HG03442 (cell line): ENCODE results near the gene C1QTNF5.

ENCODE experiments used
- ATAC-seq: cut with Tn5 transposase; IDR thresholded peaks from one replicate; pipeline ENCODE4 v1.9.1; 2021; ENCODE audit warnings: mild to moderate bottlenecking, moderate library complexity; ENCODE audit not compliant: unreplicated experiment

Gene C1QTNF5

DNA sequence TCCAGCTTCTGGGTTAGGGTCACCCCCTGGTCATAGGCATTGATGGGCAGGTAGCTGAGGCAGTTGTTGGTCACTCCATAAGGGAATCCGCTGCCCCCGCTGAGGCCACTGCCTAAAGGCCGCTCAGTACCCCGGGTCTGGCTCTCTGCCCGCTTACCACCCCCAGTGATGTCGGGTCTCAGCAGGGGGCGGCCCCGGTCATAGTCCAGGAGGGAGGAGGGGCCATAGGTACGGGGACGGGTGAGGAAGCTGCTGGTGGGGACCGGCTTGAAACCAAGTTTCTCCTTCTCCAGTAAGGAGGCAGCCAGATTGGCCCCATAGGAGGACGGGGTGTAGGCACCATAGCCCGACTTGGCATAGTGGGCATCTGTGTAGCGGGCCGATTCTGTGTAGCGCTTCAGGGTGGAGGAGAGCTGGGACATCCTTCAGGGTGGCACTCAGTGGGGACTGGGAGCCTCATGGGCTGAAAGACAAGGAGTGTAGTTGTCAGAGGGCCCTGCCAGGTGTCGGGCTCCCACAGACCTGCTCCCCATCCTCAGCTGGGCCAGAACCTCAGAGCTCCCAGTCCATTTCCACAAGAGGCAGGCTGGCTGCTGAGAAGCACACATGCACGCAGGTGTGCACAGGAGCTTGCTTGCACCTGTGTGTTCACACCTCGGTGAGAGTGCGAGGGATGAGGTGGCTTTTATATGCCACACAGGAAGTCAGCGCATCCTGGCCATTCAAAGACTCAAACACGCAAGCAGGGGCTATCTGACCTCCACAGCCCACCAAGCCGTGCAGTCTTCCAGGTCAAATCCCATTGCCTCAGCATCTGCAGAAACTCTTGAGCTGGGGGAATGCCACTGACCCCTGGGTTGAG is 32.6 kb upstream of the C1QTNF5 start:
- ATAC-seq = no peak

DNA sequence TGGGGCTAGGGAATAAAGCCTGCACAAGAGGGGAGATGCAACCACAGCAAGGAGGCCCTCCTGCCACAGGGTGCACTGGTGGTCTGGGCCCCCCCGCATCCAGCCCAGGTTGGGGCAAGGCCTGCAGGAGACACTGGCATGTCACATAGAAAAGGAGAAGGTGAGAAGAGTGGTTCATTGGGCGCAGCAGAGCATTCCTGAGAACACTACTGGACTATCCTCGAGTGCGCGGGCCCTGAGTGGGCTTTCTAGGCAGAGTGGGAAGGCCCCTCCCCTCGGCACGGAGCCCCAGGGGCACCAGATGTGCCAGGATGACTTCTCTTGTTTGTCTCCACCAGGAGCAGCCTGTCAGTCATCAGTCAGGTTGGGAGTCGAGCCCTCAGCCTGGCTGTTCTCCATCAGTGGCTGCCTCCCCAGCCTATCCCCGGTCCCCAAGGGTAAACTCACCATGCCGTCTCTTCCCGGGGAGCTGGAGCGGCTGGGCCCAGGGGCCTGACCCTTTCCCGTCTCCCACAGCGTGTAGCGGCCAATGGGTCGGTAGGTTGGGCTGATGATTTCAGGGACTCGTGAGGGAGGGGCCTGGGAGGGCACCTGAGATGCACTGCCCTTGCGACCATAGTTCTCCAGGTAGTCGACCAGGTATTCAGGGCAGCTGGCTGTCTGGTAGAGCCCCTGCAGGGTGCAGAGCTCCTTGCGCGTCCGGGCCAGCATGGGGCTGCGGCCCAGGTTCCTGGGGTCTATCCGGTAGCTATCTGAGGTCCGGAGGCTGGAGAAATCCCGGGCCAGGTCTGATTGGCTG is 31.8 kb upstream of the C1QTNF5 start:
- ATAC-seq = no peak

DNA sequence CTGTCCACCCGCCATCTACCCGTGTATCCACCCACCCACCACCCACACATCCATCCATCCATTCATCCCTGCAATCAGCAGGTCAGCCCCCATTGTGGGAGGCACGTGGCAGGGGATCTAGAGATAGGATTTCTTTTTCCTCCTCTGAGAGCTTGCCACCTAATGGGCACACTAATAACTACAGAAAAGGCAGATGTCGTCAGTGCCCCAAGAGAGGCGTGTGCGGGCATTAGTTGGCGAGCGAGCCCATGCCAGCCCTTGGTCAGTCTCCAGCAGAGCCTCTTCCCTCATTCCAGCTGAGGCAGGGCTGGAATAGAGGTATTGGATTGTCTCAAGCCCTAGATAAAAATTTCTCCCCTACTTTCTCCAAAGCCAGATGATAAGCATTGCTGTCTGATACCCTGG is 31.1 kb upstream of the C1QTNF5 start:
- no peak for ATAC-seq

DNA sequence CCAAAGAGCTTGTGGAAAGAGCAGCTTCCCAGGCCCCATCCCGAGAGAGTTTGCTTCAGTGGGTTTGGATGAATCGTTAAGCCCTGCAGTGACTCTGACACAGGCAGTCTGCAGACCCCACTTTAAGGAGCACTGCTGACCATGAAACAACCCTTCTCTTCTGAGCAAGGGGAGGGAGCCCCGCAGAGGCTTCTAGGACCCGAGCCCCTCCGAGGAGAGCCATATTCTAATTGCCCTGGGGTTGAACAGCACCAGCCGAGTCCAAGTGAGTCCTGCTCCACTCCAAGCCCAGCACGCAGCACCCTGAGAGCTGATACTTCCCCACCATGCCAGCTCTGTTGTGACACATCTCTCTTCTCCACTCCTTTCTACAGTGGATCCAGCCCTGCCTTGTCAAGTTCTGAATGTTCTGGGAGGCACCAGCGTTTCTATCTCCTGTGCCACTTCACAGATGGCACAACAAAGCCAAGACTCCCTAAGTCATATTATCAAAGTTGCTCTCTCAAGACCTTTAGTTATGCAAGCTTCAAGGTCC is 30.5 kb upstream of the C1QTNF5 start:
- ATAC-seq = no peak

DNA sequence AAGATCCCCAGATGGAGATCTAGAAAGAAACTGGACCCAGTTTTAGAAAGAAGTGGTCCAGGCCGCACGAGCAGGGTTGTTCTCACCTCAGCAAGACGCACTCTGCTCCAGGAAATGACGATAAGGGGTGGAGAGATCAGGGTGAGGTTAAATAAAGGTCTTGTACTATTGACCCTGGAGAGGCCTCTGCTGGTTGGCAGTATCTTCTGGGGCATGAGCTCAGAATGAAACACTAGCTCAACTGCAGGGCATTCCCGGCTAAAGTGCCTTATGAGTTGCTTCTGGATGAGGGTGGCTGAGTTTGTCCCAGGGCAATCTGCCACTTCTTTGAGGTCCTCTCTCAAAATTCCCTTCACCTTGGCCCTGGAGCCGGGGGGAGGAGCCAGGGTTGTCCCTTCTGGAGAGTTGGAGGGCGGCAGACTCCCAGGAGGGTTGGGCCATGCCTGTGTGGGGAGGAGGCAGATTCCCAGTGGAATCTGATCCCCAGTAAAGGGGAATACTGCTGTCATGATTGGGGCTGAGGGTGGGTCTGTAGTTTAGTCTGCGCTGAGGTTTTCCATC is 29.9 kb upstream of the C1QTNF5 start:
- ATAC-seq = no peak

DNA sequence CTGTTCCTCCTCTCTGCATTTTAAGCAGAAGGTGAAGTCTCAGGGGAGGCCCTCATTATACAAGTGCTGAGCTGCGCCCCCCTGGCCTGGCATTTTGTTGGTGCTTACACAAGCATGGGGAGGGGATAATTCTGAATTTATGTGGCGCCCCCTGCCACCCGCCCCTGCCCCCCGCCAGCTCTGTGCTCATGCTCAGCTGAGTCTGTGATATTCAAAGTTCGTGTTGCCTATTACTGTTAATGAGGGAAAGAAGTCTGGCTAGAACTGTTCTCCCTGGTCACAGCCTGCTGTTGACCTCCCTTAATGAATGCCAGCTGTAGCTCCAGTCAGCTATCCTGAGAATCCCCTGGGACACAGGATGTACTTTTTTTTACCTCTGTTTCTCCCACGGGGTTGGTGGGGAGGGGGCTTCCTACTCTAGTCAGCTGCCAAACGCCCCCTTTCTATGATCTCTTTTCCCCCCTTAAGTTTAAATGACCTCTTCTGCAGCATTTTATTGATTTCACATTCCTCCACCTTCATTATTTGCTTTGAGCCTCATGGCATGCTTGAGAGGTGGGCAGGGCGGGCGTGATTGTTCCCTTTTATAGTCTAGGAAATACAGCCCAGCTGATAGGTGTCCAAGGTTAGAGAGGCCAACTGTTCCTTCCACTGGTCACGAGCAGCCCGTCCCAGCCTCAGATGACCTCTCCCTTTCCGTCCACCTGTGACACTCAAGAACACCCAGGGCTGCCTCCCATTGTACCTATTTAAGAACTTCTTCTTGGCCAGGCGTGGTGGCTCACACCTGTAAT is 28.6 kb upstream of the C1QTNF5 start:
- no peak for ATAC-seq

DNA sequence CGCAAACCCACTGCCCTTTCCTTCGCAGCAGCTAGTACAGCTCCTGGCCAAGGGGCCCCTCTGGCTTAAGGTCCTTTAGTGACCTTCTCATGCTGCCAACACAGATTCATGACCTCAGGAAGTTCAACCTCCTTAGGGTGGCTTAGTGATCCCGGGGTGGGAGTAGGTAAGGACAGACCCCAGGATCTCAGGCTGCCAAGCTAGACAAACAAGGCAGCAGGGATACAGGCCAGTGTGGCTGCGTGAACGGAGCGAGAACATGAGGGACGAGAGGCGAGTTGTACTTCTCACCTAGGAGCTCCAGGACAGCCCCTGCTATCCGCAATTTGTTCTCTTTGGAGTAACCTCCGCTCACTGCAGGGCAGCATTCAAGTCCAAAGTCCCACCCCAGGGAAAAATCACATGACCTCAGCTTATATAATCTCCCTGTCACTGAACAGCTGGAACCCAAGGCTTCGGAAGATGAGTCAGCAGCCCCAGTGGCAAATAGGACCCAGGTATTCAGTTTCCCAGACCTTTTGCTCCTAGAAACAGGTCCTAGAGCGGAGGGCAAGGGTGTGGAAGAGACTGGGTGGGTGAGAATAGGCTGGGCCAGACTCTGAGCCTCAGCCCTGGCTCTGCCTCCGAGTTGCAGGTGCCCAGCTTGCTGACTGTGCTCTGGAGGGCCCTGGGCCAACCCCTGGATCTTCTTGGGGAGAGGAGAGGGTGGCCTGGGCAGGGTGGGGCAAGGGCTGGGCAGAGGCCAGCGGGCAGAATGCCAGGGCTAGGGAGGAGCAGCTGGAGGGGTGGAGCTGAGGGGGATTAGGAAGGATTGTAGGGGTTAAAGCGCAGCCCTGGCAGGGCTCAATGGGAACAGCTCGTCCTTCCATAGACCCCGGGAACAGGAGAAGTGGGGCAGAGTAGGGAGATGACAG is 27.7 kb upstream of the C1QTNF5 start:
- no peak for ATAC-seq

DNA sequence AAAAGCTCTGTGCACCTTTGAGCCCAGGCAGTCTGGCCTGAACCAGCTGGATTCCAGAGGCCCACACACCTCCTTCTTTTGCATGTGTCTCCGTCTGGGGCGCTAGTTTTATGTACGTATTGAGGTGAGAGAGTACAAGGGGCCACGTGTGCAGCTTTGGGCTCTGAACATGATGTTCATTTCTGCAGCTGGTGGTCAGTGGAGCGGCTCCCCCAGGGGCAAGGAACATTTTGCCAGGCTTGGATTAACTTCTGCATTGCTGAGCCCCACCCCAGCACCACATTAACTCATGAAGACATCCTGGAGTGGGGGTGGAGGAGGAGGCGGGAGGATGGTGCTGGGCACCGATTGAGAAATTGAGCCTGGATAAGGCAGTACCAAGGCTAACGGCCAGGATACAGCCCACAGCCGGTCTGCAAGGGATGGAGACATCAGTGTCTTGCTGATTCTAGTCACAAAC is 27.0 kb upstream of the C1QTNF5 start:
- no peak for ATAC-seq

DNA sequence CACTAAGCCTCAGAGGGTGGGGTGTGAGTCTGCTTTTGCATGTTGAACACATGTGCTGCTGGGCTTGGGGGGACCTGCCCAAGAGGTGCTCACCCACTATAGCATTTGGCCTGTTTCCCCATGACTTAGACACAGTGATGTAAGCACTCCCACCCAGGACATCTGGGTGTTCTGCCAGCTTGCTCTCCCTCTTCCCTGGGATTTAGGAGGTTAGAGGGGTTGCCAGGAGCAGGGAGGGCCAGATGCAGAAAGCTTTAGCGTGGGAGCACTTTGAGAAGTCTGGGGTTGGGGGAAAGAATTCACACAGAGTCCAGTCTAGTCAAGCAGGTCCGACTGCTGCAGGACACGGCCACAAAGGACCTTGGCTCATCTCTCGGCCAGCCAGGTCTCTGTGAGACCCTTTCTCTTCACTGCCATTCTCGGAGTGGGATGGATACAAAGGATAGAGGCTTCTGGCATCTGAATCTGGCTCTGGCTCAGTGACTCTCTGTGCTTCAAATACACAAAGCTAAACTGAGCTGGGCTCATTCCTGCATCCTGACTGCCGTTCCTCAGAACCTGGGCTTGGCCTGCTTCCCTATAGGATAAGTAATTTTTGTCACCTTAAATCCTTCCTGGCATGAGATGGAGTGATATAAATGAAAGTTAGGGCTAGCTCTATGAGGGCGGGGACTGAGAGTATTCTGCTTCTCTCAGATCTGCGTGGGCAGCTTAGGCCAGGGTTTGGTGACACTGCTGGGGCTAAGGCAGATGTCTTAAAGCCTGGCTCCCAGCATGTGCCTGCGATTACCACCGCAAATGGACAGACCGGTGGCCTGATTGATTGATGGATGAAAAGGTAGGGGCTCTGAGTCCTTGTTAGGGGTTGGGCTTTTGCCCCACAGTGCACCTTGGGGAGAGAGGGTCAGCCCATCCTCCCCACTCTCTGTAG is 26.3 kb upstream of the C1QTNF5 start:
- no peak for ATAC-seq

DNA sequence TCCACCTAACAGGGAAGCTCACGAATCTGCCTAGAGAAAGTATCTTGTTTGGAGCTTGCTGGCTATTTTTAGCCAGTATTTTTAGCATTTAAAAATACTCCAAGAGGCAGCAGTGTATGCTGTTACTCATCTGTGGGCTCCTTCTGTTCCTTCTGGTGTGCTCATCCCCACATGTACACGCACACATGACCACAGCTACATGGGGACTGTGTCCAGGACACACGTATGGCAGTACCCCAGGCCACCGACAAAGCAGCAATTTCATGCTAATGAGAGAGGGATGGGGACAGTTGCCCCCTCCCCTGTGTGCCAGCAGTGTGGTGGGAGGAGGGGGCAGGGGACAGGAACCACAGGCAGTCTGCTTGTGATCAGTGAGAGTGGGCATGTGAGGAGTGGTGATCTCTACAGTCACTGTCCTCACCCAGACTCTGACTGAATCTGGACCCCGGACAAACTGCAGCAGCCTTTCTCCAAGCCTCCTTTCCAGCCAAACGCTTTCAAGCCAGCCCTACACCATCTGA is 24.4 kb upstream of the C1QTNF5 start:
- no peak for ATAC-seq

DNA sequence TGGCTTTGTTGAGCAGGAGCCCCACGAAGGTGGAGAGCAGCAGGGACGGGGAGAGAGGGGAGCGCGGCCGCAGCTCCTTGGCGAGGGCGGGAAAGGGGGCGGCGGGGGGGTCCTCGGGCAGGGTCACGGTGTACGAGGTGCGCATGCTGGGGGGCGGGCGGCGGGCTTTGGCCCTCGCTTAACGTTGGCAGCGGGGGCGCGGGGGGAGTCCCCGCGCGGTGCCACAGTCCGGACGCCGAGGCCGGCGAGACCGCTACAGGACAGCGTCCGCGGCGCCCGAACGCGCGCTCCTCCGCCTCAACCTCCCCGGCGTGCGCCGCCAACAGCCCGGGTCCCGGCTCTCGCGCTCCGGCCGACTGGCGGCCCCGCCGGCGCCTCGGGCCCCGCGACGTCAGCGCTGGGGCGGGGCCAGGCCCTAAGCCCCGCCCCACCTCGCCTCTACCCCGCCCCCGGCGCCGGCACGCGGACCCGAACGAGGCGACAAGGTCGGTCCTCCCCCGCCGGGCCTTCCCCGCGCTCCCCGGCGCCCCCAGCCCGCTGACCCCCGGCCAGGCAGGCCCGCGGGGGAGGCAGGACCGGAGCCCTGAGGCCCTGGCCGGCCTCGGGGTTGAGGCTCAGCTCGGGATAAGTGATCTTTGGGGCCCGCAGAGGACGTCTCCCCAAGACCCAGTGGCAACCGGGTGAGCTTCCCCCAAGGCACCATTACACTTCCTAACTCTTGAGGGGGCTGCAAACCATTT is 23.3 kb upstream of the C1QTNF5 start:
- ATAC-seq = no peak

DNA sequence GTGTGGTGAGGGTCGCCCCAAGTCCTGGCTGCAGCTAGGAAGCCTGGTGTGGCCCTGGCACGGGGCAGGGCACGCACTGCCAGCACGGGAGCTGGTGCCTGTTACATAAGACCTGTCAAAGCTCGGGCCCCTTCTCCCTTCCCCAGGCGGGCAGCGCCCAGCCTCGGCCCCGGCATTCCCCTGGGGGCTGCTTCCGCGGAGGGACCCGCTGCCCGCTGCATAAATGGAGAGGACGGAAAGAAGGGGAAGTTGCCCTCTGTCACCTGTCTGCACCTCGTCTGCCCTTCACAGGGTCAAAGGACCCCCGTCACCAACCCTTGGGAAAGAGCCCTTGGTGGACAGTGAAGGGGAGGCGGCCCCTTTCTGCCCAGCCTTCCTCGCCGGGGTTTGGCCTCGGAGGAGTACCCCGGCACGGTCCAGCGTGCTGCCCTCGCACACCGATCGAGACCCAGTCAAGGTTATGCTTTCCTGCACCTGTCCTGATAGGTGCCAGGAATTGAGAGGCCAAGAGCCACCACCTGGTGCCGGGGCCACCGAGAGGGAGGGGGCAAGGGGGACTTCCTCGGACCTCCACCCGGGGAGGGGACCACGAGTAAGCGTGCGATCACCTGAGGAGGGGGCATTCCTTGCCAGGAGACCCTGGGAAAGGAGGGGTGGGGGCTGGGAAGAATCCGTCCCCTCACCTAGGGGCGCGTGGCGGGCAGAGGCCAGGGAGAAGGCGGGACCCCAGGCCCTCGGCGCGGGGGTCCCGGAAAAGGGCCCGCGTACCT is 22.6 kb upstream of the C1QTNF5 start:
- no peak for ATAC-seq

DNA sequence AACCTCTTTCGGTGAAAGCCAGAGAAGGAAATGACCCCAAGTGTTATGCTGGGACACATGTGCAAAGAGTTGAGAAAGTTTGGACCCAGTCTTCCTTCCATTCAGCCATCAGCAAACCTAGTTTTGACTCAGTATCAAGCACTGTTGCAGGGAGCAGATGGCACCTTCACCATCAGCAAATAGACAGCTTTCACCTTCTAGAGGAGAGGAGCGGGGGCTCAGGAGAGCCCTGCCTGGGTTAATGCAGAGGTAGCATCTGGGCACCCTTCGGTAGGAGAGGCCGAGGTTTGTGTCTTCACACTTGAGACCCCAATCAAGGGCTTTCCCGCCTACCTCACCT is 22.0 kb upstream of the C1QTNF5 start:
- no peak for ATAC-seq

DNA sequence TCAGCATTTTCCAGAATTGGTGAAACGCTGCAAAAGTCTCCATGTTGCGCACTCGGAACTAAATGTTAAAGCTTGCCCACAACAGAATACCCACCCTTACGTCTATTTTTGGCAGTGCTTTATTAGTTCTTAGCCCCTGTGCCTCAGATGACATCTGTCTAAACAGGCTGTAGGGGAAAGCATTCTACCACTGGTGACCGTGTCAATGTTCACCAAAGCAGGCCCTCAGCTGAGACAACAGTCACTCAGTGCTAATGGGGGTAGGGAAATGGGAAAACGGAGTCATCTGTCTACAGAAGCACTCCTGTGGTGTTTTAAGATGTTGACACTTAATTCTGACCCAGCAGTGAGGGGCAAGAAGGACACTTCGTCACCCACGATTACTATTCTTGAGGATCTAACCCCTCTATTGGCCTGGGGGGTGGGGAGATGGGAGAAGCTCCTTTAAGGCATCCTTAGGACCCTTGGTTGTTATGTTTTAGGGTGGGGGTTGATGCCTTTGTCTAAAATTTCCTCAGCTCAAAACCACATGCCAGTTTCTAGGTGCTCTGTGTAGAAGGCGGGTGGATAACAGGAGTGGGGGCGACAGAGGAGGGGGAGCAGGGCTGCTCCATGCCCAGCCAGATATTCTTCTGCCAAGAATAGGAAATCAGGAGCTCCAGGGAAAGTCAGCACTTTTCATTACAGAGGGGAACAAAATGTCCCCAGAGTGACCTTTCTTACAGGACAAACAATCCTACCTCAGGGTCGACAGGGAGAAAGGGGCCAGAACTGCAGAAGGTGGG is 21.4 kb upstream of the C1QTNF5 start:
- ATAC-seq = no peak

DNA sequence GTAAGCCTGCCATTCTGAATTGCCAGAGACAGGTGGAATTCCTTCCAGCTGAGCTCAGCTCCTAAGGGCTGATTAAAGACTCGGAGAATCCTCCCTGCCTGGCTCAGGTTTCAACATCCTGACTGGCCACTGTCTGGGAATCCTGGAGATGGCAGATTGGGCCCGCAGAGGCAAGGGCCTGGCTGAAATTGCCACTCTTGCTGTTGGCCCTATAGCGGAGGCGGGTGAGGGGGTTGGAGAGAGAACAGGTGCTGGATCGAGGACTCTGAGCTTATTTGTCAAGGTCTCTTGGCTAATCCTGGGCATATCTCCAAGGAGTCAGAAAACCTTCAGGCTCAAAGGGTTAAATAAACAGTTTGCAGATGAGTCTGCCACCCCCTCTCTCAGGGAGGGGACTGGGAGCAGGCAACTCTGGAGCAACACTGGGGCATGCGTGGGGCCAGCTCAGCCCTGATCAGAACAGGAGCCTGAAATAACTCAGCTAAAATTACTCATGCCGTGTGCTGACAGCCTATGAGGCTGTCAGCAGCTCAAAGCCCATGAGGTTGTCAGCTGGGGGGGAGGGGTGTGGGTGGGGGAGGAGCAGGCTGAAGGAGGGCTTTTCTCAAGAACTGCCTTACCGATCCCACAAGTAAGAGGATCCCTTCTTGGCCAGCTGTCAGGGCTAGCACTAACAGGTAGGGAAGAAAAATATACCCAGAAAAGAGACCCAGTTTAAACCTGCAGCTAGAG is 20.5 kb upstream of the C1QTNF5 start:
- no peak for ATAC-seq
